ENCODE measurements around the gene NUBP2. TPM values are rescaled to one million over a fixed set of nuclear protein-coding genes. Genes with fewer than 3 reads are reported as not detected.

Gene NUBP2
- total and polyA plus RNA-seq, 10 of the 15 experiments (the other 5 are each of a cell fraction or from before 2014, with no cell fraction given): 1.9 to 129 (median 51.7) TPM

GRCh38 chr16:1745181-1745899 is 37.4 kb upstream of the NUBP2 start:
- RAD21 ChIA-PET (ENCODE audit: unreplicated experiment): no interaction called here
- Histone ChIP-seq H3K27me3 (replicated peaks in 1 of 2; ENCODE audit: control insufficient read depth in 2 of 2, insufficient read depth in 2 of 2, low read length in 1 of 2) (no peaks in the 10 kb centered on the region), H3K4me3 (no peak overlapping the region), H3K4me1 (ENCODE audit: control insufficient read depth, insufficient read depth, low read length) (no peaks in the 10 kb centered on the region), H3K9ac (ENCODE audit: control insufficient read depth, insufficient read depth, low read length) (no peak overlapping the region), H3K79me2 (ENCODE audit: control insufficient read depth, insufficient read depth, low read length) (no peaks in the 10 kb centered on the region), H4K20me1 (ENCODE audit: control insufficient read depth, insufficient read depth) (no peaks in the 10 kb centered on the region), H3K27ac (ENCODE audit: control insufficient read depth, insufficient read depth) (no peak overlapping the region), H3K9me3 (replicated peaks; ENCODE audit: control insufficient read depth, insufficient read depth, low read length) (no peaks in the 10 kb centered on the region), H3K36me3 (ENCODE audit: control insufficient read depth in 2 of 2, insufficient read depth in 2 of 2, low read length in 1 of 2) (peaks cover 6 to 13% of the 10 kb centered on the region in 2 experiments), H3K4me2 (ENCODE audit: control insufficient read depth, insufficient read depth) (no peak overlapping the region), H2AFZ (ENCODE audit: control insufficient read depth, low read depth, low read length) (no peak overlapping the region)
- FAIRE-seq (no peak), DNase-seq (ENCODE audit: low read depth, low spot score) (no peak), ATAC-seq (no peak)
- intact Hi-C loops (cut with micrococcal nuclease; ENCODE audit: unreplicated experiment) (no loop called here), in situ Hi-C loops (cut with MboI) (no loop called here)
- POLR2A ChIA-PET: no interaction called here
- TF ChIP-seq, protein P1, sequence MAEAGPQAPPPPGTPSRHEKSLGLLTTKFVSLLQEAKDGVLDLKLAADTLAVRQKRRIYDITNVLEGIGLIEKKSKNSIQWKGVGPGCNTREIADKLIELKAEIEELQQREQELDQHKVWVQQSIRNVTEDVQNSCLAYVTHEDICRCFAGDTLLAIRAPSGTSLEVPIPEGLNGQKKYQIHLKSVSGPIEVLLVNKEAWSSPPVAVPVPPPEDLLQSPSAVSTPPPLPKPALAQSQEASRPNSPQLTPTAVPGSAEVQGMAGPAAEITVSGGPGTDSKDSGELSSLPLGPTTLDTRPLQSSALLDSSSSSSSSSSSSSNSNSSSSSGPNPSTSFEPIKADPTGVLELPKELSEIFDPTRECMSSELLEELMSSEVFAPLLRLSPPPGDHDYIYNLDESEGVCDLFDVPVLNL (IDR thresholded peaks at IDR 0.05; ENCODE audit: low read depth, low read length): no peak
- TF ChIP-seq, protein P2, sequence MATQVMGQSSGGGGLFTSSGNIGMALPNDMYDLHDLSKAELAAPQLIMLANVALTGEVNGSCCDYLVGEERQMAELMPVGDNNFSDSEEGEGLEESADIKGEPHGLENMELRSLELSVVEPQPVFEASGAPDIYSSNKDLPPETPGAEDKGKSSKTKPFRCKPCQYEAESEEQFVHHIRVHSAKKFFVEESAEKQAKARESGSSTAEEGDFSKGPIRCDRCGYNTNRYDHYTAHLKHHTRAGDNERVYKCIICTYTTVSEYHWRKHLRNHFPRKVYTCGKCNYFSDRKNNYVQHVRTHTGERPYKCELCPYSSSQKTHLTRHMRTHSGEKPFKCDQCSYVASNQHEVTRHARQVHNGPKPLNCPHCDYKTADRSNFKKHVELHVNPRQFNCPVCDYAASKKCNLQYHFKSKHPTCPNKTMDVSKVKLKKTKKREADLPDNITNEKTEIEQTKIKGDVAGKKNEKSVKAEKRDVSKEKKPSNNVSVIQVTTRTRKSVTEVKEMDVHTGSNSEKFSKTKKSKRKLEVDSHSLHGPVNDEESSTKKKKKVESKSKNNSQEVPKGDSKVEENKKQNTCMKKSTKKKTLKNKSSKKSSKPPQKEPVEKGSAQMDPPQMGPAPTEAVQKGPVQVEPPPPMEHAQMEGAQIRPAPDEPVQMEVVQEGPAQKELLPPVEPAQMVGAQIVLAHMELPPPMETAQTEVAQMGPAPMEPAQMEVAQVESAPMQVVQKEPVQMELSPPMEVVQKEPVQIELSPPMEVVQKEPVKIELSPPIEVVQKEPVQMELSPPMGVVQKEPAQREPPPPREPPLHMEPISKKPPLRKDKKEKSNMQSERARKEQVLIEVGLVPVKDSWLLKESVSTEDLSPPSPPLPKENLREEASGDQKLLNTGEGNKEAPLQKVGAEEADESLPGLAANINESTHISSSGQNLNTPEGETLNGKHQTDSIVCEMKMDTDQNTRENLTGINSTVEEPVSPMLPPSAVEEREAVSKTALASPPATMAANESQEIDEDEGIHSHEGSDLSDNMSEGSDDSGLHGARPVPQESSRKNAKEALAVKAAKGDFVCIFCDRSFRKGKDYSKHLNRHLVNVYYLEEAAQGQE (IDR thresholded peaks at IDR 0.05; ENCODE audit: low read depth, low read length): no peak
- TF ChIP-seq RELA (IDR thresholded peaks at IDR 0.05; ENCODE audit: borderline replicate concordance, partially characterized antibody) (no peak), CBX3 (IDR thresholded peaks at IDR 0.05; ENCODE audit: borderline replicate concordance, low read depth) (no peak), ZZZ3 (IDR thresholded peaks at IDR 0.05; ENCODE audit: control insufficient read depth, insufficient read length, low read depth) (no peak), ZNF207 (IDR thresholded peaks at IDR 0.05; ENCODE audit: borderline replicate concordance) (no peak), ZNF622 (IDR thresholded peaks at IDR 0.05) (no peak), SP1 (IDR thresholded peaks at IDR 0.05; ENCODE audit: low read depth, low read length) (no peak), RFX5 (IDR thresholded peaks at IDR 0.05; ENCODE audit: low read depth, low read length) (no peak), BHLHE40 (IDR thresholded peaks at IDR 0.05; ENCODE audit: borderline replicate concordance in 1 of 2, low read depth in 2 of 2, low read length in 1 of 2) (no peak)
- TF ChIP-seq, protein P3, sequence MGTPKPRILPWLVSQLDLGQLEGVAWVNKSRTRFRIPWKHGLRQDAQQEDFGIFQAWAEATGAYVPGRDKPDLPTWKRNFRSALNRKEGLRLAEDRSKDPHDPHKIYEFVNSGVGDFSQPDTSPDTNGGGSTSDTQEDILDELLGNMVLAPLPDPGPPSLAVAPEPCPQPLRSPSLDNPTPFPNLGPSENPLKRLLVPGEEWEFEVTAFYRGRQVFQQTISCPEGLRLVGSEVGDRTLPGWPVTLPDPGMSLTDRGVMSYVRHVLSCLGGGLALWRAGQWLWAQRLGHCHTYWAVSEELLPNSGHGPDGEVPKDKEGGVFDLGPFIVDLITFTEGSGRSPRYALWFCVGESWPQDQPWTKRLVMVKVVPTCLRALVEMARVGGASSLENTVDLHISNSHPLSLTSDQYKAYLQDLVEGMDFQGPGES (IDR thresholded peaks at IDR 0.05): no peak
- CTCF ChIA-PET: no interaction called here
- WGBS (ENCODE audit: insufficient coverage, insufficient replicate concordance, low lambda C conversion rate, missing lambda C conversion rate): 82% methylated on average over 23 of the region's 25 CpGs
- TSS peak; percentile 48 for BruUV-seq (replicated peaks)
- SMC1A ChIA-PET (ENCODE audit: uncharacterized antibody, unreplicated experiment): interaction anchor here (1.0 kb wide), 1 partner anchor 21 kb away, joined by 3 read pairs; no protein-coding TSS in a partner anchor
